Stimulated activated CD4-positive, alpha-beta T cell treated with anti-CD3 and anti-CD28 coated beads, Interleukin-1b, Interleukin-23, amount 100 ng/mL, for 48 hours (primary cell): ENCODE measurements around the gene MT4.

Experiments used
- DNase-seq: peaks from one replicate; pipeline ENCODE4 v3.0.0-alpha.2; 2020

MT4 gene

GRCh38 chr16:56606071-56606475 lies 41.2 kb downstream of the MT4 start:
- no peak for DNase-seq

- DNase-seq, result no peak
Observed at GRCh38 chr16:56606476-56607108, 41.7 kb downstream of the MT4 start.

- DNase-seq, result no peak
Observed at GRCh38 chr16:56607109-56607618, 42.3 kb downstream of the MT4 start.

GRCh38 chr16:56607675-56608042 lies 42.8 kb downstream of the MT4 start:
- no peak for DNase-seq

- peak; percentile 93 for DNase-seq
Observed at GRCh38 chr16:56608043-56608875, 43.4 kb downstream of the MT4 start, which contains the start of gene MT2A. TSS of gene MT2A (plus strand) at chr16:56608584. CDS start at chr16:56608656, 72 bp downstream.

- DNase-seq, result no peak
Observed at GRCh38 chr16:56608876-56609462, 44.1 kb downstream of the MT4 start.

- peak; percentile 82 for DNase-seq
Observed at GRCh38 chr16:56609463-56609921, 44.6 kb downstream of the MT4 start.

- peak; percentile 86 for DNase-seq
Observed at GRCh38 chr16:56610017-56610608, 45.2 kb downstream of the MT4 start.

- no peak for DNase-seq
Observed at GRCh38 chr16:56610609-56611111, 45.8 kb downstream of the MT4 start.

GRCh38 chr16:56611281-56611833 lies 46.5 kb downstream of the MT4 start:
- no peak for DNase-seq

GRCh38 chr16:56613706-56614105 lies 48.8 kb downstream of the MT4 start:
- no peak for DNase-seq

GRCh38 chr16:56614549-56614991 lies 49.7 kb downstream of the MT4 start:
- DNase-seq, result peak; percentile 46

GRCh38 chr16:56615353-56615752 lies 50.5 kb downstream of the MT4 start:
- DNase-seq, result no peak

GRCh38 chr16:56616608-56617211 lies 51.8 kb downstream of the MT4 start:
- no peak for DNase-seq

- peak; percentile 76 for DNase-seq
Observed at GRCh38 chr16:56617212-56618085, 52.6 kb downstream of the MT4 start.

- no peak for DNase-seq
Observed at GRCh38 chr16:56618138-56618537, 53.3 kb downstream of the MT4 start.
